Measurements from ENCODE around the gene KDM1B. TPM values are rescaled to one million over a fixed set of nuclear protein-coding genes. Genes with fewer than 3 reads are reported as not detected.

KDM1B gene
- total and polyA plus RNA-seq, 2 of the 8 experiments (the other 6 are each of a cell fraction or from before 2014, with no cell fraction given), result 3.7 to 7.5 TPM

- H2BK20ac ChIP-seq (ENCODE audit: low read length), result no peak overlapping the region
- WGBS, 2 experiments (ENCODE audit: extremely low coverage in 1 of 2, insufficient coverage in 1 of 2, insufficient read length in 1 of 2, insufficient replicate concordance in 2 of 2, low coverage in 1 of 2, low lambda C conversion rate in 2 of 2, missing lambda C conversion rate in 1 of 2), result 94% methylated on average over 2 of the region's 2 CpGs; no CpG with 5 or more reads in 1 of the 2 experiments
- no peak overlapping the region for H4K5ac ChIP-seq (ENCODE audit: insufficient read length, low read depth, low read length)
- H2AFZ ChIP-seq (ENCODE audit: low read length), result no peak overlapping the region
- no peak overlapping the region for H2BK5ac ChIP-seq (ENCODE audit: low read depth, low read length)
- H4K91ac ChIP-seq (replicated peaks; ENCODE audit: insufficient read length, low read length), result no peak overlapping the region
- H3K4me1 ChIP-seq (replicated peaks in 1 of 4; ENCODE audit: control insufficient read depth in 3 of 4, insufficient read depth in 4 of 4, low read length in 3 of 4), result no peaks in the 10 kb centered on the region
- no peak overlapping the region for H3K9ac ChIP-seq (replicated peaks in 1 of 4; ENCODE audit: extremely low read depth in 1 of 4, low read depth in 3 of 4, low read length in 3 of 4)
- no peak overlapping the region for H3K23ac ChIP-seq (ENCODE audit: insufficient read length)
- H3K18ac ChIP-seq (ENCODE audit: extremely low read depth, low read length), result no peak overlapping the region
- peaks cover 0 to 15% (median 0%) of the 10 kb centered on the region in 4 experiments; a peak in 4 of 8 replicates for H3K36me3 ChIP-seq (ENCODE audit: control insufficient read depth in 2 of 4, insufficient read depth in 4 of 4, low read length in 3 of 4)
- no peaks in the 10 kb centered on the region for H3K79me1 ChIP-seq (ENCODE audit: low read depth, low read length)
- TF ChIP-seq FOSL1 (IDR thresholded peaks at IDR 0.05; ENCODE audit: insufficient read depth, low read depth, low read length) (no peak), BRCA1 (IDR thresholded peaks at IDR 0.05; ENCODE audit: low read depth, low read length) (no peak), CHD2 (IDR thresholded peaks at IDR 0.05; ENCODE audit: low read length) (no peak), SP2 (IDR thresholded peaks at IDR 0.05; ENCODE audit: low read length) (no peak), POU5F1 (IDR thresholded peaks at IDR 0.05; ENCODE audit: low read depth, low read length) (no peak), KDM5A (IDR thresholded peaks at IDR 0.05; ENCODE audit: low read length) (no peak), HDAC2 (IDR thresholded peaks at IDR 0.05; ENCODE audit: borderline replicate concordance in 1 of 2, low read depth in 2 of 2, low read length in 2 of 2) (no peak), SP1 (IDR thresholded peaks at IDR 0.05; ENCODE audit: low read depth, low read length) (no peak), TBP (IDR thresholded peaks at IDR 0.05; ENCODE audit: low read depth, low read length) (no peak), CEBPB (IDR thresholded peaks at IDR 0.05; ENCODE audit: low read depth, low read length) (no peak), YY1 (IDR thresholded peaks at IDR 0.05; ENCODE audit: low read depth, low read length) (no peak), CHD1 (IDR thresholded peaks at IDR 0.05; ENCODE audit: low read depth, low read length) (no peak), TAF1 (IDR thresholded peaks at IDR 0.05; ENCODE audit: low read depth, low read length) (no peak)
- H2BK15ac ChIP-seq (ENCODE audit: low read length), result no peak overlapping the region
- H3K9me3 ChIP-seq (ENCODE audit: insufficient read depth in 2 of 2, low read depth in 1 of 2, low read length in 1 of 2), result no peaks in the 10 kb centered on the region
- FAIRE-seq, result no peak
- H3K79me2 ChIP-seq (ENCODE audit: control insufficient read depth in 1 of 2, insufficient read depth in 2 of 2, low read length in 2 of 2), result no peaks in the 10 kb centered on the region
- no peak overlapping the region for H2BK120ac ChIP-seq (replicated peaks; ENCODE audit: low read depth, low read length)
- ChIA-PET CTCF (ENCODE audit: partially characterized antibody) (no interaction called here), POLR2A (ENCODE audit: partially characterized antibody) (no interaction called here)
- no peak overlapping the region for H3K4me2 ChIP-seq (ENCODE audit: insufficient read depth in 1 of 2, low read depth in 2 of 2, low read length in 2 of 2)
- H4K20me1 ChIP-seq (replicated peaks in 1 of 2; ENCODE audit: control insufficient read depth in 1 of 2, insufficient read depth in 2 of 2, low read length in 2 of 2), result no peaks in the 10 kb centered on the region
- no peak overlapping the region for H3K27ac ChIP-seq (ENCODE audit: low read depth, low read length)
- no peak overlapping the region for H3K4me3 ChIP-seq (ENCODE audit: extremely low read depth in 1 of 4, insufficient read depth in 2 of 4, low read depth in 3 of 4, low read length in 4 of 4)
- no peaks in the 10 kb centered on the region for H3K27me3 ChIP-seq (replicated peaks in 1 of 4; ENCODE audit: control insufficient read depth in 3 of 4, extremely low read depth in 1 of 4, insufficient read depth in 3 of 4, low read length in 3 of 4)
- H4K8ac ChIP-seq (ENCODE audit: extremely low read depth, insufficient read depth, low read length), result no peak overlapping the region
- H2BK12ac ChIP-seq (ENCODE audit: low read depth, low read length), result no peak overlapping the region
- no peak for DNase-seq (ENCODE audit: low read depth in 1 of 2, low spot score in 2 of 2)
- H3K14ac ChIP-seq (ENCODE audit: insufficient read length), result no peak overlapping the region
- H3K4ac ChIP-seq (replicated peaks; ENCODE audit: insufficient read length, low read depth, low read length), result no peak overlapping the region
- no peak overlapping the region for H3K56ac ChIP-seq (replicated peaks; ENCODE audit: insufficient read length, low read depth, low read length)
- H2AK5ac ChIP-seq (ENCODE audit: low read depth, low read length), result no peak overlapping the region
- no peaks in the 10 kb centered on the region for H3K23me2 ChIP-seq (ENCODE audit: low read depth, low read length)
Observed at GRCh38 chr6:18147616-18148015, 7.6 kb upstream of the KDM1B start.
